Thoracic aorta (tissue), 2 donors: ENCODE data around the gene FATE1. TPM values are rescaled to one million over a fixed set of nuclear protein-coding genes. Genes with fewer than 3 reads are reported as not detected.

ENCODE experiments used
- ATAC-seq: fragments of 150-250 bp; one replicate; pipeline ENCODE4 v1.8.0; 2017; ENCODE audit warnings: low read depth; ENCODE audit not compliant: insufficient number of reproducible peaks, low FRiP score
- DNase-seq: peaks from one replicate; pipeline ENCODE4 v3.0.0-alpha.2; 2020; ENCODE audit warnings: low spot score
- H3K27ac ChIP-seq, 2 donors: fragments of 200-600 bp; sonication (generic); 1 replicate in 1 of 2; 2 replicates in 1 of 2; pipeline ENCODE4 v1.5.1; 2016; ENCODE audit warnings: mild to moderate bottlenecking in 2 of 2, moderate library complexity in 2 of 2
- H3K27me3 ChIP-seq: fragments of 200-600 bp; sonication (generic); replicated peaks from 2 replicates; pipeline ENCODE4 v1.6.0; 2016; ENCODE audit warnings: mild to moderate bottlenecking; ENCODE audit not compliant: insufficient read depth
- H3K36me3 ChIP-seq: fragments of 200-600 bp; sonication (generic); one replicate; pipeline ENCODE4 v1.5.1; 2016
- H3K4me1 ChIP-seq, 2 donors: fragments of 200-600 bp; sonication (generic); 1 replicate in 1 of 2; 2 replicates in 1 of 2; pipeline versions ENCODE4 v1.5.1 to v1.6.0; 2016; ENCODE audit warnings: low read depth in 2 of 2, mild to moderate bottlenecking in 1 of 2; ENCODE audit not compliant: control insufficient read depth in 1 of 2
- H3K4me3 ChIP-seq: fragments of 200-600 bp; sonication (generic); 2 replicates; pipeline ENCODE4 v1.5.1; 2016; ENCODE audit warnings: mild to moderate bottlenecking
- H3K9me3 ChIP-seq: fragments of 200-600 bp; sonication (generic); 2 replicates; pipeline ENCODE4 v1.5.1; 2016
- total RNA-seq, 2 donors: library from RNA; depleted of rRNA; stranded (reverse); fragments of >200 nt; gene quantifications; one replicate each; pipeline versions ENCODE4 v1.1.0 to v1.2.3, GENCODE V29; 2016
- TF ChIP-seq, protein P1 (sequence below): fragments of 200-600 bp; sonication (generic); IDR thresholded peaks from one replicate; pipeline ENCODE4 v1.5.1; 2019; ENCODE audit warnings: antibody characterized with exemption

Gene FATE1
- total RNA-seq, 2 donors from 2014 or later = not detected

- TF ChIP-seq, protein P1, sequence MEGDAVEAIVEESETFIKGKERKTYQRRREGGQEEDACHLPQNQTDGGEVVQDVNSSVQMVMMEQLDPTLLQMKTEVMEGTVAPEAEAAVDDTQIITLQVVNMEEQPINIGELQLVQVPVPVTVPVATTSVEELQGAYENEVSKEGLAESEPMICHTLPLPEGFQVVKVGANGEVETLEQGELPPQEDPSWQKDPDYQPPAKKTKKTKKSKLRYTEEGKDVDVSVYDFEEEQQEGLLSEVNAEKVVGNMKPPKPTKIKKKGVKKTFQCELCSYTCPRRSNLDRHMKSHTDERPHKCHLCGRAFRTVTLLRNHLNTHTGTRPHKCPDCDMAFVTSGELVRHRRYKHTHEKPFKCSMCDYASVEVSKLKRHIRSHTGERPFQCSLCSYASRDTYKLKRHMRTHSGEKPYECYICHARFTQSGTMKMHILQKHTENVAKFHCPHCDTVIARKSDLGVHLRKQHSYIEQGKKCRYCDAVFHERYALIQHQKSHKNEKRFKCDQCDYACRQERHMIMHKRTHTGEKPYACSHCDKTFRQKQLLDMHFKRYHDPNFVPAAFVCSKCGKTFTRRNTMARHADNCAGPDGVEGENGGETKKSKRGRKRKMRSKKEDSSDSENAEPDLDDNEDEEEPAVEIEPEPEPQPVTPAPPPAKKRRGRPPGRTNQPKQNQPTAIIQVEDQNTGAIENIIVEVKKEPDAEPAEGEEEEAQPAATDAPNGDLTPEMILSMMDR = no peak
- H3K27ac ChIP-seq = no peak overlapping the region
- DNase-seq (no peak), ATAC-seq (no peak)
- no peaks in the 10 kb centered on the region for H3K4me1 ChIP-seq
- H3K36me3 ChIP-seq = no peaks in the 10 kb centered on the region
- H3K4me3 ChIP-seq = no peak overlapping the region
- H3K27me3 ChIP-seq = no peaks in the 10 kb centered on the region
- H3K9me3 ChIP-seq = no peaks in the 10 kb centered on the region
Measured at GRCh38 chrX:151771726-151772125, 55.9 kb downstream of the FATE1 start.

Other genes with a start within 250 kb of the FATE1 start
- not detected for gene PASD1, start 152.4 kb upstream of the FATE1 start, total RNA-seq
- under 1 TPM; 0.14 to 0.27 TPM for gene PRRG3, start 20.6 kb upstream of the FATE1 start, total RNA-seq
- not detected for gene CNGA2, start 18.7 kb downstream of the FATE1 start, total RNA-seq
- gene MAGEA4, start 196.9 kb downstream of the FATE1 start, total RNA-seq = not detected